AG04450 (cell line): Measurements from ENCODE around the gene MEGF10. TPM values are rescaled to one million over a fixed set of nuclear protein-coding genes. Genes with fewer than 3 reads are reported as not detected.

Source experiments
- CTCF ChIA-PET: fragments of 300-600, 350-600 bp; formaldehyde crosslinking; extraction: SDS; loops from one replicate; lab custom pipeline; 2022; ENCODE audit warnings: antibody characterized with exemption, inconsistent platforms; lab: Charles Lee
- POLR2A ChIA-PET: fragments of 350-600 bp; formaldehyde crosslinking; extraction: SDS; loops from one replicate; lab custom pipeline; 2021; ENCODE audit warnings: antibody characterized with exemption, inconsistent platforms; lab: Yijun Ruan, JAX
- DNase-seq: peaks from one replicate; pipeline ENCODE4 v3.0.0-alpha.2; 2011; ENCODE audit warnings: low read depth, low spot score
- H3K27ac ChIP-seq: one replicate; pipeline ENCODE4 v1.5.1; 2012; ENCODE audit warnings: low read depth, low read length, control low read depth
- H3K27me3 ChIP-seq: one replicate; pipeline ENCODE4 v1.6.0; 2012; ENCODE audit warnings: low read length; ENCODE audit not compliant: control insufficient read depth, insufficient read depth
- H3K4me3 ChIP-seq: 2 replicates; pipeline ENCODE4 v1.5.1; 2011; ENCODE audit warnings: mild to moderate bottlenecking, low read depth, low read length, control low read depth
- H3K9me3 ChIP-seq: 2 replicates; pipeline ENCODE4 v1.5.1; 2012; ENCODE audit warnings: low read length; ENCODE audit not compliant: control insufficient read depth, insufficient read depth
- polyA plus RNA-seq: library from polyadenylated mRNA; depleted of rRNA; stranded (reverse); fragments of >200 nt; gene quantifications from 2 replicates; pipeline ENCODE4 v1.2.3, GENCODE V29; 2011
- TF ChIP-seq, protein P1 (sequence below): IDR thresholded peaks from 2 replicates; pipeline ENCODE4 v1.5.1; 2011; ENCODE audit warnings: low read depth, low read length, control low read depth, inconsistent platforms

Gene MEGF10
- polyA plus RNA-seq, 1 experiment, result not detected

DNA sequence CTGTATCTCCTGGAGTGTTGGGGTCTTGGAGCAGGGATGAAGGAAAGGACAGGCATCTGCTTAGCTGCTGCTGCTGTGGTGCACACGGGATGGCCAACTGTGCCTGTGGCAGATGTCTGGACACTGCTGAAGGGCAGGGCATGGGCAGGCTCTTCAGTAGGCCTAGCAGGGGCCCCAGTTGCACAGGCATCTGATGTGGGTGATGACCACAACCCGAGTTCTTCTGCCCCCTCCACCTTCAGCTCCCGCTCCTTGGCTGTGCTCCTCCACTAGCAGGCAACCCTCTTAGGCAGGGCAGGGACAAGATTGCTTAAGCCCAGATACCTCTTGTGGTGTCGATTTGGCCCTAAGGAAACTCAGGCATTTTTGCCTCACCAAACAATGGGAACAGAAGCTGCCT lies 9.0 kb upstream of the MEGF10 start:
- Histone ChIP-seq H3K27me3 (peaks cover 8% of the 10 kb centered on the region), H3K27ac (no peak overlapping the region), H3K9me3 (no peaks in the 10 kb centered on the region), H3K4me3 (no peak overlapping the region)
- no peak for DNase-seq
- TF ChIP-seq, protein P1, sequence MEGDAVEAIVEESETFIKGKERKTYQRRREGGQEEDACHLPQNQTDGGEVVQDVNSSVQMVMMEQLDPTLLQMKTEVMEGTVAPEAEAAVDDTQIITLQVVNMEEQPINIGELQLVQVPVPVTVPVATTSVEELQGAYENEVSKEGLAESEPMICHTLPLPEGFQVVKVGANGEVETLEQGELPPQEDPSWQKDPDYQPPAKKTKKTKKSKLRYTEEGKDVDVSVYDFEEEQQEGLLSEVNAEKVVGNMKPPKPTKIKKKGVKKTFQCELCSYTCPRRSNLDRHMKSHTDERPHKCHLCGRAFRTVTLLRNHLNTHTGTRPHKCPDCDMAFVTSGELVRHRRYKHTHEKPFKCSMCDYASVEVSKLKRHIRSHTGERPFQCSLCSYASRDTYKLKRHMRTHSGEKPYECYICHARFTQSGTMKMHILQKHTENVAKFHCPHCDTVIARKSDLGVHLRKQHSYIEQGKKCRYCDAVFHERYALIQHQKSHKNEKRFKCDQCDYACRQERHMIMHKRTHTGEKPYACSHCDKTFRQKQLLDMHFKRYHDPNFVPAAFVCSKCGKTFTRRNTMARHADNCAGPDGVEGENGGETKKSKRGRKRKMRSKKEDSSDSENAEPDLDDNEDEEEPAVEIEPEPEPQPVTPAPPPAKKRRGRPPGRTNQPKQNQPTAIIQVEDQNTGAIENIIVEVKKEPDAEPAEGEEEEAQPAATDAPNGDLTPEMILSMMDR, result no peak
- ChIA-PET POLR2A (no interaction called here), CTCF (no interaction called here)

DNA sequence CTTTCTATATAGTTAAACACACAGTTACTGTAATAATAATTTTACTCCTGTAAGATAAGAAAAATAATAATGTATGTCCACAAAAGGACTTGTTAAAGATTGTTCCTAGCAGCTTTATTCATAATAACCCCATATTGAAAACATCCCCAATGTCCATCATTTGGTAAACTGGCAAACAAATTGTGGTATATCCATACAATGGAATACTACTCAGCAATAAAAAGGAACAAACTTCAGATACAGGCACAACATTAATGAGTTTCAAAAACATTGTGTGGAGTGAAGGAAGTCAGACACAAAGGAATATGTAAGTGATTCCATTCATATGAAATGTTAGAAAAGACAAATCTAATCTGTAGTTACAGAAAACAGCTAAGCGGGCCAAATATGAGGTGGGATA lies 1.9 kb upstream of the MEGF10 start:
- TF ChIP-seq, protein P1, result no peak
- POLR2A ChIA-PET, result no interaction called here
- no peak overlapping the region for H3K4me3 ChIP-seq
- H3K27ac ChIP-seq, result no peak overlapping the region
- CTCF ChIA-PET, result interaction anchor here (1.2 to 2.2 kb wide), 4 partner anchors 25 to 205 kb away, joined by 6 to 16 read pairs (median 6); no protein-coding TSS in a partner anchor
- no peak for DNase-seq
- no peaks in the 10 kb centered on the region for H3K9me3 ChIP-seq
- H3K27me3 ChIP-seq, result peaks cover 16% of the 10 kb centered on the region

DNA sequence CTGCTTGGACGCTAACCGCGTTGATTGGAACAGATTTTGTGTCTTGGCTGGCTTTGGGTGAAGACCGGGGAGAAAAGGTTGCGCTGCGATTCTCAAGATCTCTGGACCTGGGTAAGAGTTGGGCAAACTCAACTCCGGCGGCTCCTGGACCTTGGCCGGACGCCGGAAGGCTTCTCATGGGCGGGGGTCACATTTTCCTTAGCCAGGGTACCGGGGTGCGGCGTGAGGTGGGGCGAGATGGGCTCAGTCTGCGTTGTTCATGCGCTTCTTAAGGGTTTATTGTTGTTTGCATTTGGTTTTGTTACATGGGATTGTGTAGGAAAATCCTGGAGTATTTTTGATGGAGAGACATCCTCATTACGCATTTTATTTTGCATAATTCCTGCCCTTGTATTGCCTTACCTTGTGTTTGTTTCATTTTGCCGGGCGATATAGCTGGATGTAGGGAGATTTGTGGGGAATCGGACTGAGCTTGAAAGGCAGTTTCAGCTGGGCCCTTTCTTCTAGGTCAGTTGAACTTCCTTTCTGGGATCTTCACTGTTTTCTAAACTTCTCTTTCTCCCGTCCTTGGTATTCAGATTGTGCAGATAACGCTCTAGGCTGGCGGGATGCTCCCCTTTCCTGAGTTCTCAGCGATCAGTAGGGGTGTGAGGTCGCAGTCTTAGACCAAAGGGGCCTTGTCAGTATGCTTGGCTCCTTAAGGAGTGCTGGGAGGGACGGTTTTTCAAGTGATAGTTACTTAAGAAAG lies 524 bp downstream of the MEGF10 start:
- no peak overlapping the region for H3K27ac ChIP-seq

DNA sequence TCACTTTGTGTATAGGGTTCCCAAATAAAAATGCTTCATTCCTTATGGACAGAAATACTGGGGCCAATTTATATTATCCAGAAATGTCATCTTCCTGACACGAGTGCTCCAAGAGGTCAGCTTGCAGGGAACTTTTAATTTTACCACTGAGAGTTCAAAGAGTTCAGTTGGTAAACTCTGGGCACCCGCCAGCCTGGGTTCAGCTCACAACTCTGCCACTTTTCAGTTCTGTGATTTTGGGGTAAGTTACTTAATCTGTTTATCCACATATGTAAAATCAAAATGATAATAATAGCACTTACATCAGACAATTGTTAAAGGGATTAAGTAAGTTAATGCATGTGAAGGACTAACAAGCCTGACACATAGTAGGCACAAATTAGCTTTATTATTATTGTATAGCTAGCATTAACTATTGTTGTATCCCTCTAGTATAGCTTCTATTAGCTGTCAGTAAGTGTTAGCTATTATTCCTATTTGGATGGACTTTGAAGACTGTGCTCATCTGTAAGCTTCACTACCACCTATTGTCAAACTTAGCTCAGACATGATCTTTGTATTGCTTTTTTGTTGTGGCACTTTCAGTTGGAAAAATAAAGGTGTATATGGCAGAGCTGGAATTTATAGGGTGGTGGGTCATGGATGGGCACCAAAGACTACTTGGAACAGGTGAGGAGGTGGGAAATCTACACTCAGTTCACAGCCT lies 1.6 kb downstream of the MEGF10 start:
- H3K27ac ChIP-seq, result no peak overlapping the region
- TF ChIP-seq, protein P1, result no peak
- H3K4me3 ChIP-seq, result no peak overlapping the region
- DNase-seq, result no peak
- ChIA-PET POLR2A (no interaction called here), CTCF (interaction anchor here (0.9 to 1.3 kb wide), 4 partner anchors 70 to 201 kb away, joined by 3 to 8 read pairs (median 6); no protein-coding TSS in a partner anchor)
- H3K9me3 ChIP-seq, result no peaks in the 10 kb centered on the region
- peaks cover 11% of the 10 kb centered on the region for H3K27me3 ChIP-seq

More for the DNA sequence above, 524 bp downstream of the MEGF10 start:
- DNase-seq, result no peak
- CTCF ChIA-PET, result interaction anchor here (1.3 kb wide), 1 partner anchor 202 kb away, joined by 8 read pairs; no protein-coding TSS in a partner anchor
- Histone ChIP-seq H3K9me3 (no peaks in the 10 kb centered on the region), H3K4me3 (no peak overlapping the region), H3K27me3 (peaks cover 11% of the 10 kb centered on the region)
- POLR2A ChIA-PET, result no interaction called here
- TF ChIP-seq, protein P1, result no peak

DNA sequence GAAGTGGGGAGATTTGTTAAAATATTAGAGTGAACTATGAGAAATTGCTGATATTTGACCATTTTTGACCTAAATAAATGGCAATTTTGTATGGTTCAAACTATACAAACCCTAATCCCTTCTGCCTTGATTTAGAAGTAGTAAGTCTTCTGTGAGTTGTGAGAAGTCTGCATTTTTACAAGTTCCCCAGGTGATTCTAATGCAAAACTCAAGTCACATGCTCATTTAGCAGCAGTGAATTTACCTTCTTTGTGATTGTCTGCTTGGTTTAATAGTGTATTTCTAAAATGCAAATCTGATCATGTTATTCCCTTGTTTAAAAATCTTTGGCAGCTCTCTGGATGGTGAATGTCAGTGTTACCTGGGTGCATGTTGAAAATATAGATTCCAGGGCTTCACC lies 2.8 kb downstream of the MEGF10 start:
- no peak for DNase-seq
- ChIA-PET CTCF (interaction anchor here (0.9 to 1.1 kb wide), 2 partner anchors 69 to 200 kb away, joined by 3 to 5 read pairs; no protein-coding TSS in a partner anchor), POLR2A (no interaction called here)
- no peak overlapping the region for H3K27ac ChIP-seq
- TF ChIP-seq, protein P1, result no peak
- no peaks in the 10 kb centered on the region for H3K9me3 ChIP-seq
- H3K27me3 ChIP-seq, result peaks cover 13% of the 10 kb centered on the region
- H3K4me3 ChIP-seq, result no peak overlapping the region
